ENCODE results near the gene PPP1CB. TPM values are rescaled to one million over a fixed set of nuclear protein-coding genes. Genes with fewer than 3 reads are reported as not detected.

Gene PPP1CB
- total and polyA plus RNA-seq, 4 donors, result 85.7 to 309 (median 181) TPM

- Histone ChIP-seq H3K36me3 (ENCODE audit: control insufficient read depth in 4 of 4, insufficient read depth in 4 of 4, low read length in 4 of 4) (no peaks in the 10 kb centered on the region), H3K27ac (ENCODE audit: low read depth in 1 of 2, low read length in 1 of 2) (no peak overlapping the region), H3K27me3 (ENCODE audit: control insufficient read depth in 3 of 3, insufficient read depth in 3 of 3, low read length in 2 of 3) (no peaks in the 10 kb centered on the region), H3K4me3 (no peak overlapping the region), H3K9me3 (ENCODE audit: control insufficient read depth in 4 of 4, insufficient read depth in 3 of 4, low read length in 3 of 4) (no peaks in the 10 kb centered on the region), H3K9ac (ENCODE audit: insufficient read depth in 1 of 2, low read length in 2 of 2) (no peak overlapping the region), H3K4me1 (ENCODE audit: control insufficient read depth in 5 of 5, insufficient read depth in 5 of 5, low read length in 5 of 5) (no peaks in the 10 kb centered on the region)
- no peak for TF ChIP-seq CTCF (IDR thresholded peaks at IDR 0.05; ENCODE audit: control extremely low read depth, extremely low read depth)
- DNase-seq, result no peak
- ATAC-seq (ENCODE audit: insufficient read depth, low FRiP score), result no peak
Observed at GRCh38 chr2:28729698-28730097, 21.9 kb upstream of the PPP1CB start.

- no peak for TF ChIP-seq CTCF (IDR thresholded peaks at IDR 0.05; ENCODE audit: control extremely low read depth, extremely low read depth)
- Histone ChIP-seq H3K9ac (ENCODE audit: insufficient read depth in 1 of 2, low read length in 2 of 2) (no peak overlapping the region), H3K27ac (ENCODE audit: low read depth in 1 of 2, low read length in 1 of 2) (no peak overlapping the region), H3K36me3 (ENCODE audit: control insufficient read depth in 4 of 4, insufficient read depth in 4 of 4, low read length in 4 of 4) (no peaks in the 10 kb centered on the region), H3K9me3 (ENCODE audit: control insufficient read depth in 4 of 4, insufficient read depth in 3 of 4, low read length in 3 of 4) (no peaks in the 10 kb centered on the region), H3K4me1 (ENCODE audit: control insufficient read depth in 5 of 5, insufficient read depth in 5 of 5, low read length in 5 of 5) (no peaks in the 10 kb centered on the region), H3K27me3 (ENCODE audit: control insufficient read depth in 3 of 3, insufficient read depth in 3 of 3, low read length in 2 of 3) (no peaks in the 10 kb centered on the region), H3K4me3 (no peak overlapping the region)
- DNase-seq (no peak), ATAC-seq (ENCODE audit: insufficient read depth, low FRiP score) (no peak)
- WGBS, 2 donors, result 77 to 86% methylated on average over 5 of the region's 5 CpGs
Observed at GRCh38 chr2:28730641-28731146, 20.9 kb upstream of the PPP1CB start.

GRCh38 chr2:28735511-28735910 is 16.1 kb upstream of the PPP1CB start:
- H3K27me3 ChIP-seq (ENCODE audit: control insufficient read depth in 3 of 3, insufficient read depth in 3 of 3, low read length in 2 of 3), result no peaks in the 10 kb centered on the region
- TF ChIP-seq CTCF (IDR thresholded peaks at IDR 0.05; ENCODE audit: control extremely low read depth, extremely low read depth), result no peak
- peak overlapping the region in 1 of 2 donors; percentile 84 for H3K27ac ChIP-seq (ENCODE audit: low read depth in 1 of 2, low read length in 1 of 2)
- H3K9ac ChIP-seq (ENCODE audit: insufficient read depth in 1 of 2, low read length in 2 of 2), result no peak overlapping the region
- no peak overlapping the region for H3K4me3 ChIP-seq
- 77% methylated on average over 6 of the region's 6 CpGs for WGBS, 2 donors
- H3K4me1 ChIP-seq (ENCODE audit: control insufficient read depth in 5 of 5, insufficient read depth in 5 of 5, low read length in 5 of 5), result no peaks in the 10 kb centered on the region
- H3K9me3 ChIP-seq (ENCODE audit: control insufficient read depth in 4 of 4, insufficient read depth in 3 of 4, low read length in 3 of 4), result peaks cover 0 to 6% (median 2%) of the 10 kb centered on the region in 4 donors
- DNase-seq (no peak), ATAC-seq (ENCODE audit: insufficient read depth, low FRiP score) (no peak)
- no peaks in the 10 kb centered on the region for H3K36me3 ChIP-seq (ENCODE audit: control insufficient read depth in 4 of 4, insufficient read depth in 4 of 4, low read length in 4 of 4)

- TF ChIP-seq CTCF (IDR thresholded peaks at IDR 0.05; ENCODE audit: control extremely low read depth, extremely low read depth), result no peak
- Histone ChIP-seq H3K27me3 (ENCODE audit: control insufficient read depth in 3 of 3, insufficient read depth in 3 of 3, low read length in 2 of 3) (no peaks in the 10 kb centered on the region), H3K9me3 (ENCODE audit: control insufficient read depth in 4 of 4, insufficient read depth in 3 of 4, low read length in 3 of 4) (peaks cover 0 to 6% (median 2%) of the 10 kb centered on the region in 4 donors), H3K27ac (ENCODE audit: low read depth in 1 of 2, low read length in 1 of 2) (peak overlapping the region in 1 of 2 donors; percentile 84), H3K36me3 (ENCODE audit: control insufficient read depth in 4 of 4, insufficient read depth in 4 of 4, low read length in 4 of 4) (no peaks in the 10 kb centered on the region), H3K4me3 (no peak overlapping the region), H3K4me1 (ENCODE audit: control insufficient read depth in 5 of 5, insufficient read depth in 5 of 5, low read length in 5 of 5) (no peaks in the 10 kb centered on the region), H3K9ac (ENCODE audit: insufficient read depth in 1 of 2, low read length in 2 of 2) (no peak overlapping the region)
- ATAC-seq (ENCODE audit: insufficient read depth, low FRiP score), result peak; percentile 72
- DNase-seq, result peak in 2 of 3 donors; percentile 13 to 47
- WGBS, 2 donors, result 44 to 64% methylated on average over 3 of the region's 3 CpGs
Observed at GRCh38 chr2:28736034-28736433, 15.6 kb upstream of the PPP1CB start.

All from lung (tissue), 12 donors.